GM12891 (cell line): ENCODE measurements around the gene PTPRN2.
"Not testable (repeated sequence)": the region's sequence is repeated elsewhere in the genome, so short reads cannot be mapped to it uniquely, and the experiment has no call there.

Experiments used
- DNase-seq: peaks from one replicate; pipeline ENCODE4 v3.0.0; 2011; ENCODE audit warnings: low spot score; ENCODE audit not compliant: insufficient read length
- FAIRE-seq: peaks from 2 replicates; lab custom pipeline; 2011; peaks lifted over from hg19 to GRCh38; lab: Jason Lieb, UNC
- PAX5 ChIP-seq: IDR thresholded peaks from 2 replicates; pipeline ENCODE4 v1.6.1; 2011; ENCODE audit warnings: low read length, moderate library complexity, mild to moderate bottlenecking; ENCODE audit not compliant: insufficient read depth, severe bottlenecking
- POLR2A ChIP-seq: IDR thresholded peaks from 2 replicates; pipeline ENCODE4 v1.6.1; 2011; ENCODE audit warnings: low read depth, low read length, control low read depth
- POLR2AphosphoS5 ChIP-seq: IDR thresholded peaks from 2 replicates; pipeline ENCODE4 v1.6.1; 2011; ENCODE audit warnings: low read depth, low read length, control low read depth
- POU2F2 ChIP-seq: IDR thresholded peaks from 2 replicates; pipeline ENCODE4 v1.6.1; 2011; ENCODE audit warnings: low read depth, mild to moderate bottlenecking, control low read depth, low read length, moderate library complexity
- SPI1 ChIP-seq: IDR thresholded peaks from 2 replicates; pipeline ENCODE4 v1.6.1; 2011; ENCODE audit warnings: low read depth, low read length, control low read depth
- TAF1 ChIP-seq: IDR thresholded peaks from 2 replicates; pipeline ENCODE4 v1.6.1; 2011; ENCODE audit warnings: low read depth, low read length, control low read depth

The PTPRN2 gene

DNA sequence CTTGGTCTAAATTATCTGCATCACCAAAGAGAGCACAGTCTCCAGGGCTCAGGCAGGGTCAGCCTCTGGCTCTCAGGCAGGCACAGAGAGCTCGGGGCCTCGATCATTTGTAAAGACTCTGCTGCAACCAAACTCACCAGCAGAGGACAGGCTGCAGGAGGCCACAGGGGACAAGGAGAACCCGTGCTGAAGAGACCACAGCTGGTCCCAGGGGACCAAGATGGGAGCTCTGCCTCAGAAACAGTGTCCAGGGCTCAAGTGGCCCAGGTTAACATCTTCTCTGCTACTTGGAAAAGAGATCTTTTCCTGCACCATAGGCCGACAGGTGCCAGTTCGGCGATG, 543.2 kb downstream of the PTPRN2 start:
- FAIRE-seq (no peak), DNase-seq (no peak)
- TF ChIP-seq POU2F2: no peak
- no peak for TF ChIP-seq PAX5
- TF ChIP-seq POLR2A: no peak
- no peak for TF ChIP-seq POLR2AphosphoS5
- no peak for TF ChIP-seq SPI1
- TF ChIP-seq TAF1: no peak

DNA sequence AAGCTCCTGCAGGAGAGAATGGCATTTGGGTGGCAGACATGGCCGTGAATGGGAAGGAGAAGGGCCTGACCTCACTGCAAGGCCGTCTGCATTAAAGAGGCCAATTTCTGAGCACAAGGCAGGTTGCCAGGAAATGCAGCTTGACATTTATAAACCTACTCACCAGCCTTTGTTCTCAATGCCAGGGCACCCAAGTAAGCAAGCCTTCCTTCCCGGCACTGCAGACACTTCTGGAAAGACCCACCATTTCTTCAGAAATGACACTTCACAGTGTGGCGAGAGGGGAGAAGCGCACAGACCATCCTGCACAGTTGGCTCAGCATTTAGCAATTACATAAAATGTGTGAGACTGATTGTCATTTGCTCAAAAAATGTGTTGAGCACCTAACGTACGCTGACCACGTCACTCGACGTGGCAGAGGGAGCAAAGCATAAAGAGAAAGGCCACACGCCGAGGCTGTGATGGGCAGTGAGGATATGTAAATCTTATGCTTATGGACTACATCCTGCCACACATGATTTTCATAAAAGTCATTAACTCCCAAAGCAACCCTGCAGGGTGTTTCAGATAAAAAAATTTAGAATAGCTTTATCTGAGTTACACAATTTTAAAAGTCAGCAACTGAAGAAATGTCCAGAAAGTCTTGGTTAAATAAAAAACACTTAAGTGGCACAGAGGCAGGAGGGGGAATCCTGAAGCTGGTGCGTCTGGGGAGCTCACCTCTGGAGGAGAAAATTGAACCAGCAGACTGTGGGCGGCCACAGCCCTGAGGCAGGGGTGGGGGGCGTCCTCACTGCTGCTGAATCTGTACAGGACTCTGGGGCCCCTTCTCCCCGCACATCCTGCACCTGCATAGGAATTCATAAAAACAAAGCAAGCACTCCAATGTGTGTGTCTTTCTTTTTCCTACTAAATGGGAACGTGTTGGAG, 543.8 kb downstream of the PTPRN2 start:
- no peak for TF ChIP-seq POLR2AphosphoS5
- TF ChIP-seq POU2F2: no peak
- TF ChIP-seq SPI1: no peak
- TF ChIP-seq TAF1: no peak
- no peak for TF ChIP-seq POLR2A
- TF ChIP-seq PAX5: no peak
- DNase-seq (no peak), FAIRE-seq (no peak)

DNA sequence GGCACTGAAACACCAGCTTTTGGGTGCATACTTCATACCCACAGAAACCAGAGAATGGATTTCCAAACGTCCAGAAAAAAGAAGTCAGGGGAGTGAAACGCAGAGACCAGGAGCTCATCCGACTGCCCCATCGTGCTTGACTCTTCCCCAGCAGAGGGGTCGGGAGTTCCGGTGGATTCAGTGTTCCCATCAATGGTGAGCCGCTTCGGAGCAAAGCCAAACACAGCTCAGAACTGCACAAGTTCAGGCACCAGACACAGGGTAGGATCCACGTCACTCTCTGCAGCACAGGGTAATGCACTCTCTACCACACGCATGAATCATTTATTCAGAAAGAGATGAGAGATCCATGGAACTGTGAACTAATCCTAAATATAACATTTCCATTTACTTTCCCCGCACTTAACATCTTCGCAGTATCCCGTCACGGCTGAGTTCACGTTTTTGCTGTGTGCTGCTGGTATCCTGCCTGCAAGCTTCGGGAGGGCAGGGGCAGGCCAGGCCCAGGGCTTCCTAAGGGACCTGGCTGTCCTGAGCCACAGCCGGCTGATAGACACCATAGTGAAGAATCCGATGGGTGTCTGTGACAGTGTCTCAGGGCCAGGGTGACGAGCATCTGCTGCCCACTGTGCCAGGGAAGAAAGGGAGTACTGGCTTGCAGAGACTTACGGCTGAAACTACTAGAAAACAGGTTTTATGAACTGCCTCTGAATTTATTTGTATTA, 545.3 kb downstream of the PTPRN2 start:
- FAIRE-seq (no peak), DNase-seq (no peak)
- TF ChIP-seq POLR2A (no peak), POU2F2 (no peak), PAX5 (no peak), SPI1 (no peak), POLR2AphosphoS5 (no peak), TAF1 (no peak)

DNA sequence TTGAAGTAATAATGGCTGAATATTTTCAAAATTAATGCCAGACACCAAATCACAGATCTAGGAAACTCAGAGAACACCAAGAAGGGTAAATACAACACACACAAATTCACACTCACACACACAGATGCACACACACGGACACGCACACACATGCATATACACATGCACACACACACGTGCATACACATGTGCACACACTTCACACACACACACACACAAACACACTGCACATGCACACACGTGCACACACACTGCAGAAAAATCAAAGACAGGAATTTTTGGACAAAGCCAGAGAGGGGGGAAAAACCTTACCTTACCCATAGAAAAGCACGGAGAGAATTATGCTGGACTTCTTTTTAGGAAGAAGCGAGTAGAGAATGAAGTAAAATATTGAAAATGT, 547.4 kb downstream of the PTPRN2 start:
- DNase-seq (no peak), FAIRE-seq (no peak)
- no peak for TF ChIP-seq POU2F2

DNA sequence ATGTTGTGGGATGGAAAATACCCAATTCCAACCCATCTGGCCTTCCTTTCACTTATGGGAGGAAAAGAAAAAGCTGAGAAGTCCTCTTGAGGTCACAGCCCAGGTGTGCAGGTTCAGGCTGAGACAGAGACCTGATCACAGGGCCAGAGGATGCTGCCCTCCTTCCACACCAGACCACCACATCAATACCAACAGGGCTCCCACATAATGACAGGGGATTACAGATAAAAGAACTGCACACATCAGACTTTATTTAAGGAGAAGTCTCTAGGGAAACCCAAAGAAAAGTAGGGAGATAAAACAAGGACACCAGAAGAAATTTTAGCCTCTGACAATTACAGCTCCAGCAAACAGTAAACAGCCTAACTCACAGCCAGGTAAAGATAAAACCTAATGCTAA, 548.4 kb downstream of the PTPRN2 start:
- no peak for DNase-seq

DNA sequence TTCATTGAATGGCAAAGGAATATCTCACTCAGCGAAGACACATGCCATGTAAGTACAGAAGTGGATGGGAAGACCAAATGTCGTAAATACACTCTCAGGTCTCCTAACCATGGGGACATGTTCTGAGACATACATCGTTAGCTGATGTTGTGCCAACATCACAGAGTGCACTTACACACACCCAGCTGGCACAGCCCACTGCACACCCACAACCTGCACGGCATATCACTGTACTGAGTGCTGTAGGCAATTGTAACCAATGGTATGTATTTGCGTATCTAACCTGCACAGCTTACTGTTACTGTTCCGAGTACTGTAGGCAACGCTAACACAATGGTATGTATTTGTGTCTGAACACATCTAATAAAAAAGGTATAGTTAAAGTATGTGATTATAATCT, 550.4 kb downstream of the PTPRN2 start:
- no peak for TF ChIP-seq SPI1
- no peak for TF ChIP-seq TAF1
- TF ChIP-seq PAX5: no peak
- TF ChIP-seq POU2F2: no peak
- no peak for TF ChIP-seq POLR2A
- no peak for TF ChIP-seq POLR2AphosphoS5
- no peak for DNase-seq
- no peak for FAIRE-seq

More for the DNA sequence above, 548.4 kb downstream of the PTPRN2 start:
- no peak for TF ChIP-seq TAF1
- FAIRE-seq: no peak

DNA sequence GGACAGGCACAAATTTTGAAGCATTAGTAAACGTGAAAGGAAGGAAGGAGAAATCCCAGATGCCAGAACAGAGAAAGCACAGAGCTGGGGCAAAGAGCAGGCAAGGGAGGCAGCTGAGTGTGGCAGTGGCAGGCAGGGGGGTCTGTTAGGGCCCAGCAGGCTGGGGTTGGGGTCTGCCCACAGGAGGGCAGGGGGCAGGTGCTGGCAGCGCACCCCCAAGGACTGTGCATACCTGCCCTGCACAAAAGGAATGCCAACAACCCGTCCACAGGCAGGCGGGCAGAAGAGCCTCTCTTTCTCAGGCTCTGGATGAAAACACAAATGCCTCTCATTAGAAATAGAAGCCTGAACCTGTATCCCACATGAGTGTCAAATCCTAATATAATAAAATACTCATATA, 552.3 kb downstream of the PTPRN2 start:
- DNase-seq: no peak
- FAIRE-seq: no peak
- no peak for TF ChIP-seq TAF1
- no peak for TF ChIP-seq POU2F2
- TF ChIP-seq SPI1: no peak
- TF ChIP-seq PAX5: no peak
- no peak for TF ChIP-seq POLR2AphosphoS5
- TF ChIP-seq POLR2A: no peak

DNA sequence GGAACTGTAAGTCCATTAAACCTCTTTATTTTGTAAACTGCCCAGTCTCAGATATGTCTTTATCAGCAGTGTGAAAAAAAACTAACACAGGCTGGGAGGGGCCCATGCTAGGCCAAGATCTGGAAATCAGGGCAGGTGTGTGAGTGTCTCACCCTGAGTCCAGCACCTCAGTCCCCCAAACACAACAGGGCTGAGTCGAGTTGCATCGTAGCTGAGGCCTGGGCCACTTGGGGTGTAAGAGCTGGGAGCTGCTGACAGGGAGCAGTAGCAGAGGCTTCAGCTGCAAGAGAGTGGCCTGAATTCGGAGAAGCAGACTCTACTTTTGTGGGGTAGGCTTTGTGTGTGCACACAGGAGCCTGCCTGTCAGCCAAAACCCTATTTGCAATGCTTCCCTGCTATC, 553.1 kb downstream of the PTPRN2 start:
- no peak for DNase-seq

DNA sequence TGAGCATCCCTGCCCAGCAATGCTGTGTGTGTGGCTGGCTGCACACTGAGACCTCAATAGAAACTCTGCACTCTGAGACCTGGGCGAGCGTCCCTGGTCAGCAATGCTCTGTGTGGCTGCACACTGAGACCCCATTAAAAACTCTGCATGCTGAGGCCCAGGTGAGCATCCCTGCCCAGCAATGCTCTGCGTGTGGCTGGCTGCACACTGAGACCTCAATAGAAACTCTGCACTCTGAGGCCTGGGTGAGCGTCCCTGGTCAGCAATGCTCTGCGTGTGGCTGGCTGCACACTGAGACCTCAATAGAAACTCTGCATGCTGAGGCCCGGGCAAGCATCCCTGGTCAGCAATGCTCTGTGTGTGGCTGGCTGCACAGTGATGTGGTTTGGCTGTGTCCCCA, 553.7 kb downstream of the PTPRN2 start:
- DNase-seq, FAIRE-seq: not testable (repeated sequence)

More for the DNA sequence above, 553.1 kb downstream of the PTPRN2 start:
- no peak for FAIRE-seq
- no peak for TF ChIP-seq PAX5
- no peak for TF ChIP-seq POLR2A
- no peak for TF ChIP-seq POU2F2
- TF ChIP-seq TAF1: no peak
- no peak for TF ChIP-seq POLR2AphosphoS5
- TF ChIP-seq SPI1: no peak

DNA sequence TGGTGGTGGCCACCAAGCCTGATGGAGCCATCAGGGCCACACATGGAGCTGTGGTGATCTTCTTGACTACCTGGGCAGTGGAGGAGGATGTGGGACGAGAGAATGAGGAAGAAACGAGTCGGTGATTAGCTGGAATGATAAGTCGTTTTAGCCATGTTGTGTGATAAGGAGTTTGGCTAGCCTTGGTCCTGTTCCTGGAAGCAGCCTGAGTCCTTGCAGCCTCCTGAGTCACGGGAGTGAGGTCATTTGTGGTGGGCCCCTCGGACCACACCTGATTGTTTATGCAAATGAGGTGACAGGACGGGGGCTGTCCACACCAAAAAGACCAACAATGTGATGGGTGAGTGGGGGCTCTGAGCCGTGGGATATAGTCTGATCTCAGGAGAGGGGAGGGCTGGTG, 554.4 kb downstream of the PTPRN2 start:
- FAIRE-seq: no peak
- TF ChIP-seq POLR2AphosphoS5 (no peak), PAX5 (no peak), POLR2A (no peak), TAF1 (no peak), SPI1 (no peak), POU2F2 (no peak)
- DNase-seq: no peak
